Keratinocyte (primary cell): ENCODE data around the gene FAM50A. TPM values are rescaled to one million over a fixed set of nuclear protein-coding genes. Genes with fewer than 3 reads are reported as not detected.

Experiments
- DNase-seq: peaks from one replicate; pipeline ENCODE4 v3.0.0-alpha.2; 2011; ENCODE audit warnings: low read depth, missing footprints, low spot score
- FAIRE-seq: peaks from 2 replicates; lab custom pipeline; 2011; peaks lifted over from hg19 to GRCh38; lab: Jason Lieb, UNC
- H2AFZ ChIP-seq: 2 replicates; pipeline ENCODE4 v1.6.0; 2012; ENCODE audit warnings: low read length, control low read depth, inconsistent platforms; ENCODE audit not compliant: control insufficient read depth
- H3K27ac ChIP-seq: 2 replicates; pipeline ENCODE4 v1.5.1; 2011; ENCODE audit warnings: low read length; ENCODE audit not compliant: control insufficient read depth, insufficient read depth
- H3K27me3 ChIP-seq: 3 replicates; pipeline ENCODE4 v1.6.0; 2011; ENCODE audit warnings: low read length; ENCODE audit not compliant: control insufficient read depth, insufficient read depth; ENCODE audit errors: extremely low read depth
- H3K36me3 ChIP-seq, 2 experiments: 2 replicates in 1 of 2; 3 replicates in 1 of 2; pipeline ENCODE4 v1.5.1; 2011; ENCODE audit warnings: low read length in 2 of 2, mild to moderate bottlenecking in 1 of 2; ENCODE audit not compliant: control insufficient read depth in 2 of 2, insufficient read depth in 2 of 2; ENCODE audit errors: extremely low read depth in 1 of 2
- H3K4me1 ChIP-seq: 3 replicates; pipeline ENCODE4 v1.5.1; 2011; ENCODE audit warnings: low read length; ENCODE audit not compliant: control insufficient read depth, insufficient read depth; ENCODE audit errors: extremely low read depth
- H3K4me2 ChIP-seq: 3 replicates; pipeline ENCODE4 v1.6.0; 2011; ENCODE audit warnings: low read depth, low read length; ENCODE audit not compliant: control insufficient read depth, insufficient read depth; ENCODE audit errors: extremely low read depth
- H3K4me3 ChIP-seq, 3 experiments: fragments of 200-600 bp in 1 of 3; sonication (generic) in 1 of 3; 2 replicates in 2 of 3; 3 replicates in 1 of 3; pipeline ENCODE4 v1.5.1; 2011 to 2016; ENCODE audit warnings: low read length in 3 of 3, mild to moderate bottlenecking in 3 of 3, control low read depth in 2 of 3, inconsistent platforms in 1 of 3, low read depth in 1 of 3, mixed read lengths in 1 of 3, mixed run types in 1 of 3, moderate library complexity in 1 of 3; ENCODE audit not compliant: control insufficient read depth in 2 of 3, insufficient read depth in 2 of 3; ENCODE audit errors: extremely low read depth in 1 of 3
- H3K79me2 ChIP-seq: 2 replicates; pipeline ENCODE4 v1.6.0; 2012; ENCODE audit warnings: low read length; ENCODE audit not compliant: control insufficient read depth, insufficient read depth
- H3K9ac ChIP-seq: 3 replicates; pipeline ENCODE4 v1.6.0; 2011; ENCODE audit warnings: low read length; ENCODE audit not compliant: control insufficient read depth, insufficient read depth; ENCODE audit errors: extremely low read depth
- H3K9me1 ChIP-seq: 3 replicates; pipeline ENCODE4 v1.6.0; 2011; ENCODE audit warnings: low read length; ENCODE audit not compliant: control insufficient read depth, insufficient read depth; ENCODE audit errors: extremely low read depth
- H3K9me3 ChIP-seq: 2 replicates; pipeline ENCODE4 v1.5.1; 2012; ENCODE audit warnings: low read depth, low read length; ENCODE audit not compliant: control insufficient read depth
- H4K20me1 ChIP-seq: 3 replicates; pipeline ENCODE4 v1.6.0; 2011; ENCODE audit warnings: low read length; ENCODE audit not compliant: control insufficient read depth, insufficient read depth; ENCODE audit errors: extremely low read depth
- CTCF ChIP-seq, 3 experiments: IDR thresholded peaks in 1 of 3; conservative IDR thresholded peaks in 1 of 3; optimal IDR thresholded peaks in 1 of 3; 2 replicates in 2 of 3; 3 replicates in 1 of 3; pipeline versions ENCODE3 to v1.5.1; 2011; ENCODE audit warnings: low read length in 3 of 3, mild to moderate bottlenecking in 3 of 3, moderate library complexity in 2 of 3, control low read depth in 1 of 3, inconsistent platforms in 1 of 3; ENCODE audit not compliant: insufficient read depth in 2 of 3; ENCODE audit errors: extremely low read depth in 1 of 3
- EZH2 ChIP-seq: IDR thresholded peaks from one replicate; pipeline ENCODE4 v1.6.1; 2012; ENCODE audit warnings: inconsistent platforms, mild to moderate bottlenecking, low read length, moderate library complexity
- dilution Hi-C: fragments of 300-500 bp; cut with MboI; formaldehyde crosslinking; loops from one replicate; pipeline ENCODE4 v1.7.0; 2020; ENCODE audit warnings: low sequenced_read_pairs; ENCODE audit not compliant: extremely low pct_ligation_motif_present
- polyA plus RNA-seq, 5 experiments: library from polyadenylated mRNA; depleted of rRNA in 3 of 5; stranded (reverse) in 3 of 5; stranded (forward) in 1 of 5; unstranded in 1 of 5; fragments of >200 nt; gene quantifications; 1 replicate in 1 of 5; 2 replicates in 3 of 5; 3 replicates in 1 of 5; pipeline versions ENCODE4 v1.2.1 to v1.2.3, GENCODE V29; 2011 to 2012; ENCODE audit warnings: missing spikeins in 2 of 5, low read depth in 1 of 5, low replicate concordance in 1 of 5

FAM50A gene
- polyA plus RNA-seq, 1 donor (not counting 4 experiments of a cell fraction or from before 2014, with no cell fraction given), result 35.7 TPM

- peak overlapping the region; percentile 45 to 51 (median 49) for H3K4me3 ChIP-seq
- H3K27ac ChIP-seq, result peak overlapping the region; percentile 26
- H3K27me3 ChIP-seq, result no peaks in the 10 kb centered on the region
- peaks cover 0 to 1% of the 10 kb centered on the region in 2 experiments for H3K36me3 ChIP-seq
- peaks cover 17% of the 10 kb centered on the region for H3K4me1 ChIP-seq
- H3K9me1 ChIP-seq, result no peaks in the 10 kb centered on the region
- H3K4me2 ChIP-seq, result peak overlapping the region; percentile 66
- FAIRE-seq, result no peak
- no peak overlapping the region for H2AFZ ChIP-seq
- no peak for TF ChIP-seq CTCF (optimal IDR thresholded peaks at IDR 0.05 in 1 of 3, IDR thresholded peaks at IDR 0.05 in 1 of 3, conservative IDR thresholded peaks at IDR 0.05 in 1 of 3; ENCODE audit: extremely low read depth in 1 of 3, insufficient read depth in 2 of 3, low read length in 3 of 3)
- TF ChIP-seq EZH2, result no peak
- no peaks in the 10 kb centered on the region for H4K20me1 ChIP-seq
- DNase-seq, result no peak
- no peaks in the 10 kb centered on the region for H3K9me3 ChIP-seq
- H3K79me2 ChIP-seq, result no peaks in the 10 kb centered on the region
- dilution Hi-C loops, result no loop called here
- peak overlapping the region; percentile 33 for H3K9ac ChIP-seq
Measured at GRCh38 chrX:154408659-154409221, 35.2 kb upstream of the FAM50A start.

DNA sequence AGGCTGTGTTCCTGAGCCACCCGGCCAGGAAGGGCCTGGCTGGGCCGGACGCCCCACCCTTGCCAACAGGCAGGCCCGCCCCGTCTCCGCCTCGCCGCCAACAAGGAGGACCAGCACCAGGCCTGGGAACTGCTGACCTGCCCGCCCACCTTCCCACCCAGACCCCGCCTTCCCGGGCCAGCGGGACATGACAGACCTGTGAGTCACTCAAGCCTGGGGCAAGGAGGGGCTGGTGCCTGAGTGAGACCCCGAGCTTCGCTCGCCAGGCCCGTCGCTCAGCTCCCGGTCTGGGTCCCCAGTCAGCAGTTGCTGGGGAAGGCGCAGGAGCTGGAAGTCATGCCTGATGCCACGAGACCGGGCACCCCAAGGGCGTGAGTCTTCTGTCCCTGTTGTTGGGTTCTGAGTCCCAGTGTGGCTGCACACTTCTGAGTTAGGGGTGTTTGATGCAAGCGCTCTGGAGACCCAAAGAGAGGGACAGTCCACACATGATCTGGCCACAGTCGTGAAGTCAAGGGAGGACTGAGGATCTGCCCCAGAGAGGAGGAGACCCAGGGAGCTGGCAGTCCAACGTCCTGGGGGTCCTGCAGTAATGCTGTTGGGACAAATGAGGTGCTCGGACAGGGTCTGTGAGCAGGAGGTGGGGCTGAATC is 34.6 kb upstream of the FAM50A start, which contains the start of gene DNASE1L1:
Gene DNASE1L1 (minus strand): TSS at position 33 of the 650 bp plus-strand sequence. CDS start 3,686 bp downstream, outside the sequence.
- H3K27me3 ChIP-seq, result no peaks in the 10 kb centered on the region
- no peaks in the 10 kb centered on the region for H3K9me3 ChIP-seq
- H3K9ac ChIP-seq, result peak within 1 kb of the TSS; percentile 33
- peak within 1 kb of the TSS; percentile 45 to 51 (median 49) for H3K4me3 ChIP-seq
- peaks cover 0 to 1% of the 10 kb centered on the region in 2 experiments for H3K36me3 ChIP-seq
- no peak for FAIRE-seq
- TF ChIP-seq CTCF (optimal IDR thresholded peaks at IDR 0.05 in 1 of 3, IDR thresholded peaks at IDR 0.05 in 1 of 3, conservative IDR thresholded peaks at IDR 0.05 in 1 of 3; ENCODE audit: extremely low read depth in 1 of 3, insufficient read depth in 2 of 3, low read length in 3 of 3) (no peak), EZH2 (no peak)
- dilution Hi-C loops, result no loop called here
- H3K4me2 ChIP-seq, result peak within 1 kb of the TSS; percentile 66
- H3K79me2 ChIP-seq, result no peaks in the 10 kb centered on the region
- H3K27ac ChIP-seq, result peak within 1 kb of the TSS; percentile 26
- H3K9me1 ChIP-seq, result no peaks in the 10 kb centered on the region
- H4K20me1 ChIP-seq, result no peaks in the 10 kb centered on the region
- no peak within 1 kb of the TSS for H2AFZ ChIP-seq
- no peak for DNase-seq
- H3K4me1 ChIP-seq, result peaks cover 17% of the 10 kb centered on the region
